Hepatocyte (in vitro differentiated cells): ENCODE data around the gene ANO9. TPM values are rescaled to one million over a fixed set of nuclear protein-coding genes. Genes with fewer than 3 reads are reported as not detected.

Experiments
- DNase-seq: peaks from one replicate; pipeline ENCODE4 v3.0.0-alpha.2; 2016; ENCODE audit warnings: low spot score
- H2AFZ ChIP-seq: fragments of 200-600 bp; sonication (generic); 2 replicates; pipeline ENCODE4 v1.6.0; 2016; ENCODE audit warnings: antibody characterized with exemption, mild to moderate bottlenecking
- H3K27ac ChIP-seq: fragments of 200-600 bp; sonication (generic); 2 replicates; pipeline ENCODE4 v1.5.1; 2016; ENCODE audit warnings: mild to moderate bottlenecking
- H3K27me3 ChIP-seq: fragments of 200-600 bp; sonication (generic); 2 replicates; pipeline ENCODE4 v1.6.1; 2016
- H3K36me3 ChIP-seq: fragments of 200-600 bp; sonication (generic); replicated peaks from 2 replicates; pipeline ENCODE4 v1.5.1; 2016; ENCODE audit warnings: low read depth; ENCODE audit not compliant: insufficient read depth
- H3K4me1 ChIP-seq: fragments of 200-600 bp; sonication (generic); 2 replicates; pipeline ENCODE4 v1.5.1; 2016; ENCODE audit warnings: mild to moderate bottlenecking, moderate library complexity; ENCODE audit not compliant: insufficient read depth
- H3K4me2 ChIP-seq: fragments of 200-600 bp; sonication (generic); 2 replicates; pipeline ENCODE4 v1.6.0; 2016
- H3K4me3 ChIP-seq: fragments of 200-600 bp; sonication (generic); 2 replicates; pipeline ENCODE4 v1.5.1; 2016; ENCODE audit warnings: mild to moderate bottlenecking
- H3K79me2 ChIP-seq: fragments of 200-600 bp; sonication (generic); 2 replicates; pipeline ENCODE4 v1.6.0; 2017; ENCODE audit warnings: mild to moderate bottlenecking
- H3K9me2 ChIP-seq: fragments of 200-600 bp; sonication (generic); replicated peaks from 2 replicates; pipeline ENCODE4 v1.6.0; 2017; ENCODE audit warnings: mild to moderate bottlenecking; ENCODE audit not compliant: insufficient read depth
- H3K9me3 ChIP-seq: fragments of 200-600 bp; sonication (generic); 2 replicates; pipeline ENCODE4 v1.5.1; 2016; ENCODE audit warnings: low read depth, mild to moderate bottlenecking
- H4K20me1 ChIP-seq: fragments of 200-600 bp; sonication (generic); 2 replicates; pipeline ENCODE4 v1.6.0; 2016; ENCODE audit warnings: mild to moderate bottlenecking; ENCODE audit not compliant: insufficient read depth, poor library complexity, severe bottlenecking
- EZH2 ChIP-seq: fragments of 200-600 bp; sonication (generic); IDR thresholded peaks from 2 replicates; pipeline ENCODE4 v1.6.1; 2016; ENCODE audit warnings: antibody characterized with exemption, mild to moderate bottlenecking, borderline replicate concordance
- EZH2phosphoT487 ChIP-seq: fragments of 200-600 bp; sonication (generic); IDR thresholded peaks from one replicate; pipeline ENCODE4 v1.6.1; 2018; ENCODE audit warnings: antibody characterized with exemption, mild to moderate bottlenecking, low read depth, moderate library complexity; ENCODE audit not compliant: unreplicated experiment, severe bottlenecking
- WGBS: methylation state at CpG from one replicate; pipeline ENCODE4 v1.1.6; 2016; ENCODE audit warnings: low lambda C conversion rate; ENCODE audit errors: missing lambda C conversion rate; 5-methylcytosine and 5-hydroxymethylcytosine counted together
- polyA plus RNA-seq: library from polyadenylated mRNA; unstranded; fragments of >200 nt; fragmentation: Nextera tagmentation; extraction: Ambion mirVana; gene quantifications from 2 replicates; pipeline ENCODE4 v1.2.1, GENCODE V29; 2016
- total RNA-seq: library from RNA; depleted of rRNA; stranded (reverse); fragments of >200 nt; gene quantifications from 2 replicates; pipeline ENCODE4 v1.2.3, GENCODE V29; 2014
- TF ChIP-seq, protein P1 (sequence below): fragments of 200-600 bp; sonication (generic); IDR thresholded peaks from 2 replicates; pipeline ENCODE4 v1.5.1; 2016; ENCODE audit warnings: antibody characterized with exemption, mild to moderate bottlenecking; ENCODE audit not compliant: poor library complexity

Gene ANO9
- total and polyA plus RNA-seq, 2 experiments from 2014 or later: 21.2 to 35.7 TPM

DNA sequence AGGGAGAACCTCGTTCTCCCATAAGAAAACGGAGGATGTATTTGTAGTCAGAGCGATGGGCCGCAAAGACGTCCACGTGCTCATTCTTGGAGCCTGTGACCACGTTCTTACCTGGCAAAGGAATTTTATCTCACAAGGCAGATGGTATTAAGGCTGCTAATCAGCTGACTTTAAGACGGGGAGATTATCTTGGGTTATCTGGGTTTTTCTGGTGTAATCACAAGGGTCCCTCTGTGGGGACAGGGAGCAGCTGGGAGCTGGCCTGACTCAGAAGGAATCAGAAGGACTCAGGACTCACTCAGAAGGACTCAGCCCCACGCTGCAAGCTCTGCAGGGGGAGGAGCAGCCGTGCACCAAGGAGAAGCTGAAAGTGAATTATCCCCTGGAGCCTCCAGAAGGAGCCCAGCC, 19.6 kb downstream of the ANO9 start:
- Histone ChIP-seq H3K27me3 (peaks cover 6% of the 10 kb centered on the region), H3K9me2 (no peaks in the 10 kb centered on the region), H3K4me3 (no peak overlapping the region), H3K4me2 (no peak overlapping the region), H3K79me2 (no peaks in the 10 kb centered on the region), H4K20me1 (no peaks in the 10 kb centered on the region), H3K4me1 (peaks cover 5% of the 10 kb centered on the region), H2AFZ (no peak overlapping the region), H3K9me3 (no peaks in the 10 kb centered on the region), H3K36me3 (no peaks in the 10 kb centered on the region), H3K27ac (peak overlapping the region; percentile 35)
- 34% methylated on average over 10 of the region's 10 CpGs for WGBS
- DNase-seq: no peak
- TF ChIP-seq, protein P1, sequence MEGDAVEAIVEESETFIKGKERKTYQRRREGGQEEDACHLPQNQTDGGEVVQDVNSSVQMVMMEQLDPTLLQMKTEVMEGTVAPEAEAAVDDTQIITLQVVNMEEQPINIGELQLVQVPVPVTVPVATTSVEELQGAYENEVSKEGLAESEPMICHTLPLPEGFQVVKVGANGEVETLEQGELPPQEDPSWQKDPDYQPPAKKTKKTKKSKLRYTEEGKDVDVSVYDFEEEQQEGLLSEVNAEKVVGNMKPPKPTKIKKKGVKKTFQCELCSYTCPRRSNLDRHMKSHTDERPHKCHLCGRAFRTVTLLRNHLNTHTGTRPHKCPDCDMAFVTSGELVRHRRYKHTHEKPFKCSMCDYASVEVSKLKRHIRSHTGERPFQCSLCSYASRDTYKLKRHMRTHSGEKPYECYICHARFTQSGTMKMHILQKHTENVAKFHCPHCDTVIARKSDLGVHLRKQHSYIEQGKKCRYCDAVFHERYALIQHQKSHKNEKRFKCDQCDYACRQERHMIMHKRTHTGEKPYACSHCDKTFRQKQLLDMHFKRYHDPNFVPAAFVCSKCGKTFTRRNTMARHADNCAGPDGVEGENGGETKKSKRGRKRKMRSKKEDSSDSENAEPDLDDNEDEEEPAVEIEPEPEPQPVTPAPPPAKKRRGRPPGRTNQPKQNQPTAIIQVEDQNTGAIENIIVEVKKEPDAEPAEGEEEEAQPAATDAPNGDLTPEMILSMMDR: no peak
- TF ChIP-seq EZH2phosphoT487: no peak
- TF ChIP-seq EZH2: no peak

GRCh38 chr11:420911-421321, 20.9 kb downstream of the ANO9 start:
- TF ChIP-seq, protein P1: no peak
- TF ChIP-seq EZH2phosphoT487: no peak
- no peak for TF ChIP-seq EZH2
- DNase-seq: no peak
- no peak overlapping the region for H3K4me3 ChIP-seq
- WGBS: 91% methylated on average over 4 of the region's 21 CpGs
- no peaks in the 10 kb centered on the region for H3K36me3 ChIP-seq
- H2AFZ ChIP-seq: no peak overlapping the region
- no peak overlapping the region for H3K27ac ChIP-seq
- peaks cover 6% of the 10 kb centered on the region for H3K27me3 ChIP-seq
- H3K9me3 ChIP-seq: no peaks in the 10 kb centered on the region
- peaks cover 9% of the 10 kb centered on the region for H3K4me1 ChIP-seq
- no peaks in the 10 kb centered on the region for H3K9me2 ChIP-seq
- peaks cover 7% of the 10 kb centered on the region for H3K79me2 ChIP-seq
- no peak overlapping the region for H3K4me2 ChIP-seq
- H4K20me1 ChIP-seq: peaks cover 4% of the 10 kb centered on the region

GRCh38 chr11:420054-420910, 21.5 kb downstream of the ANO9 start:
- Histone ChIP-seq H3K9me3 (no peaks in the 10 kb centered on the region), H3K4me3 (no peak overlapping the region), H3K27ac (no peak overlapping the region), H4K20me1 (peaks cover 4% of the 10 kb centered on the region), H3K27me3 (peaks cover 6% of the 10 kb centered on the region), H2AFZ (no peak overlapping the region), H3K4me1 (peaks cover 9% of the 10 kb centered on the region), H3K36me3 (no peaks in the 10 kb centered on the region), H3K79me2 (peaks cover 14% of the 10 kb centered on the region), H3K4me2 (no peak overlapping the region), H3K9me2 (no peaks in the 10 kb centered on the region)
- TF ChIP-seq, protein P1: no peak
- no peak for TF ChIP-seq EZH2phosphoT487
- no peak for TF ChIP-seq EZH2
- no peak for DNase-seq
- WGBS: 92% methylated on average over 44 of the region's 71 CpGs
